ENCODE results near the gene TENM4.
A peak's percentile ranks its signal among the peaks of the same experiment; 100 is the strongest.

Gene TENM4

DNA sequence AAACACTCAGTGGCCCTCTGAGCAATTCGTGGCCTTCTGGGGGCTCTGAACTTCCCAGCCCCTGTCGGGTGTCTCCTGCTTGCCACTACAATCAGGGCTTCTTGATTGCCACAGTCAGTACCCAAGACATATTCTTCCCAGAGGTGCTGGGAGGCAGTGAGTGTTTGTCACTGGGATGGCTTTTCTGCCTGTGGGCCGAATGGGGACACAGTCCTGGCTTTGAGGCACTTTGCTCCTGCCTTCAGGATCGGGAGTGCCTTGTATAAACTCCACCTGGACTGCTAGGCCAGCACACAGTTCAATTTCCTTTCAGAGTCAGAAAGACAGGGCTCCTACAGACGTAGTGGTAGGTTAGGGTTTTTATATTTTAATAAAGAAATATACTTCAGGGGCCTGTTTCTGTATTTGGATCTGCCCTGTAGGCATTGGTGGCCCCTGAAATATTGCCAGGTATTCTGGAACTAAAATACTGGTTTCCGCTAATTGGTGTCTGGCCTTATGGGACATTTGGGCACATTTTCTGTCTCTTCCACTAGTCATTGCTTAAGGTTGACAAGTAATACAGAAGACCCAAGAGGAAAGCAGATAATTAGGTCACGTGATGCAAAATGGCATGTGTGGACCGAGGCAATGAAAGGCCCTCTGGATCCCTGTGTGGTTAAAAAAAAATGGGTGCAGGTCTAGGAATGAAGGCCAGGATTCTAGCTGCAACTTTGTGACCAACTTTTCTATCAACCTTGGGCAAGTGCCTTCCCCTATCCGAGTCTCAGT, 767.8 kb downstream of the TENM4 start:
- no peak for TF ChIP-seq CTCF (conservative IDR thresholded peaks at IDR 0.05; ENCODE audit: low read length)
- H3K4me3 ChIP-seq (ENCODE audit: low read length) = no peak overlapping the region
- no peak for DNase-seq (ENCODE audit: low read depth)

- no peak for DNase-seq (ENCODE audit: low read depth)
- H3K4me3 ChIP-seq (ENCODE audit: low read length) = no peak overlapping the region
- no peak for TF ChIP-seq CTCF (conservative IDR thresholded peaks at IDR 0.05; ENCODE audit: low read length)
These were observed 771.6 kb downstream of the TENM4 start for GRCh38 chr11:78669249-78669648.

GRCh38 chr11:78667461-78667860, 773.4 kb downstream of the TENM4 start:
- no peak overlapping the region for H3K4me3 ChIP-seq (ENCODE audit: low read length)
- no peak for DNase-seq (ENCODE audit: low read depth)

DNA sequence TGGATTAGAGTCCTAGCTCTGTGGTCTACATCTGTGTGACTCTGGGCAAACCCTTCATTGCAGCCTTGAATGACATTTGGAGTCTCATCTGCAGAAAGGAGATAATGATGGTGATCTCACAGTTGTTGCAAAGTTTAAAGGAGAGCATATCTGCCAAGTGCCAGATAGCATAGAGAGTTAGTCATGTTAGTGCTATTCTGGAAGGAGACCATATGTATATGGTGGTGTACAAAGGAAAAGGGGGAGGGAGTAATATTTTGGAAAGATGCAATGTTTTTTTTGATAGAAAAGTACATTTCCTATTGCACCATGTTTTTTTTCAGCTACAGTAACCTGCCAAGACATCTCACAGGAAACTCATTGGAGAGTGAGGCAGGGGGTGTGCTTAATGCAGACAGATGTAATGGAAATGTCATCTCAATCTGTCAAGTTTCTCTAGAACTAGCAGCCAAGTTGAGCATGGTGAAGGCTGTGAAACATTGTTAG, 774.1 kb downstream of the TENM4 start:
- peak; percentile 71 for DNase-seq (ENCODE audit: low read depth)
- no peak for TF ChIP-seq CTCF (conservative IDR thresholded peaks at IDR 0.05; ENCODE audit: low read length)

More at GRCh38 chr11:78667461-78667860, 773.4 kb downstream of the TENM4 start:
- TF ChIP-seq CTCF (conservative IDR thresholded peaks at IDR 0.05; ENCODE audit: low read length) = no peak

DNA sequence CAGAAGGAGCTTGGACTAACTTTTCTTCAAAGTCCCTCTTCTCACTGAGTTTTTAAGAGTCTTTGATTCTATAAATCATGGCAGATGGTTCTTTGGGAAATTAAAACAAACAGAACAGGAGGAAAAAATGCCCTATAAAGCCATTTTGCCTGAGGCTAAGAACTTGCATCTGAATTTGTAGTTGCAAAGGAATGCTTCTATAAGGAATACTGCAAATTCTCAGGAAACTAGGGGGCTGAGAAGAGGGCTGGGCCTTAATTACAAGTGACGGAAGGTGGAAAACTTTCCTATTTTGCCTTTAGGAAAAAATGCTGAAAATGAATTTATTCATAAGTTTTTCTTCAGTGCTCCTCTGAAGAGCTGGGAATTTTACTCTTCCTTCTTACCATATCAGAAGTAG, 776.2 kb downstream of the TENM4 start:
- TF ChIP-seq CTCF (conservative IDR thresholded peaks at IDR 0.05; ENCODE audit: low read length) = no peak
- H3K4me3 ChIP-seq (ENCODE audit: low read length) = no peak overlapping the region
- no peak for DNase-seq (ENCODE audit: low read depth)

More for the DNA sequence above, 774.1 kb downstream of the TENM4 start:
- no peak overlapping the region for H3K4me3 ChIP-seq (ENCODE audit: low read length)

DNA sequence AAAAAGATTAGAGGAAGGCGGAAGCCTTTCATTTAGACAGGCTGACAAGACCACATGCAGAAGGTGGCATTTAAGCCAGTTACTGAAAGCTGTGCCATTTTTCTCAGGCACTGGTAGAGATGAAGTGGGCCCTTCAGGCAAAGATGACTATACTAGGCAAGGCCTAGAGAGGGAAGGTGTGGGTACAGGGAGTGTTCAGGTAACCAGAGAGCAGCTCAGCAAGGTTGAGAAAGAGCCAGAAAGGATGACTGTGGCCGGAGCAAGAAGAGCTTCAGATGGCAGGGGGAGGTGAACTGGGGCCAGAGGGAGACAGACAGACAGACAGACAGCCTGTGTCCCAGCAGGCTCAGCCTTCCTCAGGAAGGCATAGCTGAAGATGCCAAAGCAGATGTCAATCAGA, 778.0 kb downstream of the TENM4 start:
- no peak overlapping the region for H3K4me3 ChIP-seq (ENCODE audit: low read length)
- TF ChIP-seq CTCF (conservative IDR thresholded peaks at IDR 0.05; ENCODE audit: low read length) = no peak
- DNase-seq (ENCODE audit: low read depth) = no peak

GRCh38 chr11:78660471-78660870, 780.4 kb downstream of the TENM4 start:
- peak; percentile 25 for DNase-seq (ENCODE audit: low read depth)
- no peak for TF ChIP-seq CTCF (conservative IDR thresholded peaks at IDR 0.05; ENCODE audit: low read length)

More at GRCh38 chr11:78660471-78660870, 780.4 kb downstream of the TENM4 start:
- H3K4me3 ChIP-seq (ENCODE audit: low read length) = no peak overlapping the region

Data from AG10803 (cell line).